Measurements from ENCODE around the gene HES2.
"Not testable (repeated sequence)": the region's sequence is repeated elsewhere in the genome, so short reads cannot be mapped to it uniquely, and the experiment has no call there.

The HES2 gene

GRCh38 chr1:6462412-6463119, 42.8 kb upstream of the HES2 start:
- H3K9ac ChIP-seq (ENCODE audit: low read depth, low read length): no peak overlapping the region
- peaks cover 8% of the 10 kb centered on the region for H3K27me3 ChIP-seq (ENCODE audit: insufficient read depth, low read length)
- no peaks in the 10 kb centered on the region for H3K9me3 ChIP-seq (ENCODE audit: insufficient read depth, low read depth, low read length)
- H3K4me3 ChIP-seq (ENCODE audit: low read length): no peak overlapping the region
- WGBS: 97% methylated on average over 13 of the region's 13 CpGs
- H3K27ac ChIP-seq (ENCODE audit: low read depth, low read length): no peak overlapping the region
- peaks cover 4% of the 10 kb centered on the region; the same call in 1 of the 2 replicates for H3K36me3 ChIP-seq (ENCODE audit: insufficient read depth, low read length)
- H3K4me1 ChIP-seq (ENCODE audit: insufficient read depth, low read length): no peaks in the 10 kb centered on the region

- Histone ChIP-seq H3K4me1 (ENCODE audit: insufficient read depth, low read length) (no peaks in the 10 kb centered on the region), H3K9ac (ENCODE audit: low read depth, low read length) (no peak overlapping the region), H3K27me3 (ENCODE audit: insufficient read depth, low read length) (peaks cover 8% of the 10 kb centered on the region), H3K27ac (ENCODE audit: low read depth, low read length) (no peak overlapping the region), H3K36me3 (ENCODE audit: insufficient read depth, low read length) (peaks cover 4% of the 10 kb centered on the region; the same call in 1 of the 2 replicates), H3K9me3 (ENCODE audit: insufficient read depth, low read depth, low read length) (no peaks in the 10 kb centered on the region), H3K4me3 (ENCODE audit: low read length) (no peak overlapping the region)
- WGBS: 95% methylated on average over 48 of the region's 48 CpGs
Observed at GRCh38 chr1:6461538-6462411, 42.1 kb upstream of the HES2 start.

GRCh38 chr1:6461051-6461530, 41.4 kb upstream of the HES2 start:
- Histone ChIP-seq H3K27me3 (ENCODE audit: insufficient read depth, low read length) (peaks cover 10% of the 10 kb centered on the region), H3K36me3 (ENCODE audit: insufficient read depth, low read length) (peaks cover 4% of the 10 kb centered on the region; the same call in 1 of the 2 replicates), H3K4me1 (ENCODE audit: insufficient read depth, low read length) (no peaks in the 10 kb centered on the region), H3K9ac (ENCODE audit: low read depth, low read length) (no peak overlapping the region), H3K9me3 (ENCODE audit: insufficient read depth, low read depth, low read length) (no peaks in the 10 kb centered on the region), H3K4me3 (ENCODE audit: low read length) (no peak overlapping the region), H3K27ac (ENCODE audit: low read depth, low read length) (no peak overlapping the region)
- 95% methylated on average over 40 of the region's 40 CpGs for WGBS

- WGBS: 56% methylated on average over 39 of the region's 39 CpGs
- H3K9me3 ChIP-seq (ENCODE audit: insufficient read depth, low read depth, low read length): no peaks in the 10 kb centered on the region
- H3K4me3 ChIP-seq (ENCODE audit: low read length): no peak overlapping the region
- no peaks in the 10 kb centered on the region for H3K4me1 ChIP-seq (ENCODE audit: insufficient read depth, low read length)
- H3K27ac ChIP-seq (ENCODE audit: low read depth, low read length): no peak overlapping the region; the same call in 1 of the 2 replicates
- peaks cover 12% of the 10 kb centered on the region for H3K27me3 ChIP-seq (ENCODE audit: insufficient read depth, low read length)
- peaks cover 4% of the 10 kb centered on the region; the same call in 1 of the 2 replicates for H3K36me3 ChIP-seq (ENCODE audit: insufficient read depth, low read length)
- H3K9ac ChIP-seq (ENCODE audit: low read depth, low read length): no peak overlapping the region
Observed at GRCh38 chr1:6460301-6461050, 40.8 kb upstream of the HES2 start.

GRCh38 chr1:6459850-6460265, 40.1 kb upstream of the HES2 start:
- H3K9ac ChIP-seq (ENCODE audit: low read depth, low read length): no peak overlapping the region
- no peak overlapping the region for H3K27ac ChIP-seq (ENCODE audit: low read depth, low read length)
- H3K27me3 ChIP-seq (ENCODE audit: insufficient read depth, low read length): peaks cover 18% of the 10 kb centered on the region
- no peaks in the 10 kb centered on the region for H3K4me1 ChIP-seq (ENCODE audit: insufficient read depth, low read length)
- H3K9me3 ChIP-seq (ENCODE audit: insufficient read depth, low read depth, low read length): no peaks in the 10 kb centered on the region
- H3K4me3 ChIP-seq (ENCODE audit: low read length): no peak overlapping the region
- peaks cover 4% of the 10 kb centered on the region; the same call in 1 of the 2 replicates for H3K36me3 ChIP-seq (ENCODE audit: insufficient read depth, low read length)
- 26% methylated on average over 18 of the region's 18 CpGs for whole genome bisulfite sequencing

- H3K4me1 ChIP-seq (ENCODE audit: insufficient read depth, low read length): no peaks in the 10 kb centered on the region
- no peaks in the 10 kb centered on the region for H3K9me3 ChIP-seq (ENCODE audit: insufficient read depth, low read depth, low read length)
- no peaks in the 10 kb centered on the region for H3K36me3 ChIP-seq (ENCODE audit: insufficient read depth, low read length)
- no peak overlapping the region for H3K27ac ChIP-seq (ENCODE audit: low read depth, low read length)
- H3K9ac ChIP-seq (ENCODE audit: low read depth, low read length): no peak overlapping the region
- 78% methylated on average over 11 of the region's 11 CpGs for WGBS
- H3K4me3 ChIP-seq (ENCODE audit: low read length): no peak overlapping the region
- H3K27me3 ChIP-seq (ENCODE audit: insufficient read depth, low read length): peaks cover 45% of the 10 kb centered on the region
Observed at GRCh38 chr1:6456800-6457466, 37.2 kb upstream of the HES2 start.

- H3K27me3 ChIP-seq (ENCODE audit: insufficient read depth, low read length): peaks cover 50% of the 10 kb centered on the region
- H3K9ac ChIP-seq (ENCODE audit: low read depth, low read length); H3K4me3 ChIP-seq (ENCODE audit: low read length); H3K36me3 ChIP-seq (ENCODE audit: insufficient read depth, low read length); H3K27ac ChIP-seq (ENCODE audit: low read depth, low read length); H3K9me3 ChIP-seq (ENCODE audit: insufficient read depth, low read depth, low read length); H3K4me1 ChIP-seq (ENCODE audit: insufficient read depth, low read length): not testable (repeated sequence)
- 81% methylated on average over 58 of the region's 58 CpGs for WGBS
Observed at GRCh38 chr1:6455752-6456520, 36.2 kb upstream of the HES2 start.

GRCh38 chr1:6454856-6455751, 35.4 kb upstream of the HES2 start:
- H3K9ac ChIP-seq (ENCODE audit: low read depth, low read length): no peak overlapping the region
- H3K4me3 ChIP-seq (ENCODE audit: low read length): peak overlapping the region; percentile 39
- peaks cover 51% of the 10 kb centered on the region for H3K27me3 ChIP-seq (ENCODE audit: insufficient read depth, low read length)
- no peaks in the 10 kb centered on the region for H3K9me3 ChIP-seq (ENCODE audit: insufficient read depth, low read depth, low read length)
- H3K4me1 ChIP-seq (ENCODE audit: insufficient read depth, low read length): no peaks in the 10 kb centered on the region
- WGBS: 8% methylated on average over 115 of the region's 115 CpGs
- H3K36me3 ChIP-seq (ENCODE audit: insufficient read depth, low read length): no peaks in the 10 kb centered on the region
- H3K27ac ChIP-seq (ENCODE audit: low read depth, low read length): no peak overlapping the region

- peaks cover 61% of the 10 kb centered on the region for H3K27me3 ChIP-seq (ENCODE audit: insufficient read depth, low read length)
- not testable (repeated sequence) for H3K9ac ChIP-seq (ENCODE audit: low read depth, low read length); H3K4me1 ChIP-seq (ENCODE audit: insufficient read depth, low read length); H3K36me3 ChIP-seq (ENCODE audit: insufficient read depth, low read length); H3K9me3 ChIP-seq (ENCODE audit: insufficient read depth, low read depth, low read length); H3K27ac ChIP-seq (ENCODE audit: low read depth, low read length)
- peak overlapping the region; percentile 39 for H3K4me3 ChIP-seq (ENCODE audit: low read length)
- 12% methylated on average over 85 of the region's 85 CpGs for WGBS
Observed at GRCh38 chr1:6453895-6454855, 34.5 kb upstream of the HES2 start.

All from HUES64 (cell line).